ENCODE results near the gene MOB1A.
"Not testable (repeated sequence)": the region's sequence is repeated elsewhere in the genome, so short reads cannot be mapped to it uniquely, and the experiment has no call there.

MOB1A gene

DNA sequence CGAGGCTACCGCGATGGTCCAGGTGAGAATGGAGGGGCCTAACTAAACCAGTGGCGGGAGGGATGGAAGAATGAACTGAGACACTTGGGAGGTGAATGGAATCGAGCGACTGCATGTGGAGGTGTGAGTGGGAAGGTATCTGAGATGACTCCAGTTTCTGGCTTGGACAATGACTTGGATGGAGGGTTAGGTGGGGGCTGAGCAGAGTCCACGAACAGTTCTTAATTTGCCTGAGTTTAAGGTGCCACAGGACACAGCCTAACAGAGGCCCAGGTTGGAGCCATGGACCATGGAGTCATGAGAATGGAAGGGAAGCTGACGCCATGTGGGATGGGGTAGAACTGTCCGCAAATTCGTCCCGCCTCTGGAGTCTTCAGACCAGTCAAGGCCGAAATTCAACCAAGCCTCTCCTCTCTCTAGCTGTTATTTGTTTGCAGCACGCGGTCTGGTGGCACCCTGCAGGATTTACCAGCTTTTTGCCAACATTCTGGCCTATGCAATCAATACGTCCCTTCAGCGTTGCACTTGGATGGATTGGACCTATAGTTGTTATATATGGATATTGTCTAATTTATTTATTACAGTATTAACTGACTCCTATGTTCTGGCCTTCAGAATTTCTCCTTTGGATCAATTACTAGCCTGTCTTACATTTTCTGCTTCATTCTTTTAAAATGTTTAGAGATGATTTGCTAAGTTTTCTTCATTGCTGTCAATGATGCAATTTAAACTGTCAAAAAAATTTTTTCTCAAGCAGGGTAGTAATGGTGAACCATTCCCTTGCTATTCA, 30.0 kb downstream of the MOB1A start:
- no peak for DNase-seq (ENCODE audit: low read depth, low spot score)

DNA sequence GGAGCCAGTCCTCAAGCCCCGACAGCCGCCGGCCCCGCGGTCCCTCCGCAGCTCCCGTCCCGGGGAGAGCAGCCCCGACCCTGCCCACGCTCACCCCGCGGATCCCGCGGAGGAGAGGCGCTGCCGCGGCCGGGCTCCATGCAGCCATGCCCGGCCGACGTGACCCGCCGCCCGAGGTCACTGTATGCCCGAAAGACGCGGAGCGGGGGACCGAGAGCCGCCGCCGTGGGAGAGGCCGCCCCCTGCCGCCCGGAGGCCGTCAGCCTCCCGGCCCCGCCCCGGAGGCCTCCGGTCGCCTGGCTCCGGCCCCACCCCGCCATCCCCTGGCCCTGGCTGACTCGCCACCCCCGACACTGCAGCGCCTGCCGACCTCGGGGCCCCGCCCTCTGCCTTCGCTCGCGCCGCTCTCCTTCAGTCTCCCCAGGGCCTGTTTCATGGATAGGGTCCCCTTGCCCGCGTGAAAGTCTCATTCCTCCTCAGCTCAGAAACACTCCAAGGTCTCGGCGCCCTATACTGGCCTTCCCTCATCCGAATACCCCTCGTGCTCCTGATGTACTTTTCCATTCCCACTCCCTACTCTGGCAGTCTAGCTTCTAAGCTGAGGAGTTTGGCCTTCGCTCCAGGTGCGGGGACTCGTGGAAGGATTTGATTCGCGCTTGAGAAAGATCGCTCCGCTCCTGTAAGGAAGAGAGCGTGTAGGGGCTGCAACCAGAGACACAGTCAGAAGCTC, 30.8 kb downstream of the MOB1A start, which contains the start of gene BOLA3:
Gene BOLA3, minus strand, starts transcription at position 186 of the 730 bp plus-strand sequence. Its CDS starts 38 bp downstream, at position 148.
- no peak for DNase-seq (ENCODE audit: low read depth, low spot score)

DNA sequence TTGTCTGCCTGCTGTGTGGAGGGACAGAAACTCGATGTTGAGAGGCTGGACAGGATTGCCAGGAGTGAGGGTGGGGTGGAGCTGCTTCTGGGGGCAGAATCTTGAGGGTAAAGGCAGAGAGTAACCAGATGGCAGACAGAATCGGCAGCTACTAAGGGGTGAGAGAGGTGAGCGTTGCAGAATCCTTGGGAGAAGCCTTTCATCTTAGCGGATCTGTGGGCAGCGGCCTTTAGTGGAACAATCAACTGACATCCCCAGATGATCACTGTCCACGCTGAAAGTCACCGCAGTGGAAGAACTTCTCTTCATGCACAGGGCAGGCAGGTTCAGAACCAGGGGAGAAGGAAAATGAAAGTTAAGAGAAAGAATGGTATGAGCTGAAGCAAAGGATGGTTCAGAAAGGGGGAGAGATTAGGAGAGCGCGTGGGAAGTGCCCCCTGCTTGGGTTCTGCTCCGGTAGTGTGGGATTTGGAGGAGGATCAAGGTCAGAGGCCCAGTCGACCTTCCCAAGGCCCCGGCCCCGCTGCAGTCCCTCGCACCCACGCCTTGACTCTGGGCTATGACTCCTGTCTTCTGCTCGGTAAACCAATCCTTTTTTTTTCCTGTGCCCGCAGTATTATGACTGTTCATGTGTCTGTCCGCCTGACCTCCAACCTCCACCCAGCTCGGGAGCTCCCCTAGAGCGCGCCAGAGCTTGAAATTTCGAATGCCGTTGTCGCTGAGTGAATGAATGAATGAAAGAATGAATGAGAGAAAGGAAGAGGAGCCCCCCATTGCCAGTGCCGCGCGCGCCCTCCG, 31.6 kb downstream of the MOB1A start:
- DNase-seq (ENCODE audit: low read depth, low spot score), result no peak

DNA sequence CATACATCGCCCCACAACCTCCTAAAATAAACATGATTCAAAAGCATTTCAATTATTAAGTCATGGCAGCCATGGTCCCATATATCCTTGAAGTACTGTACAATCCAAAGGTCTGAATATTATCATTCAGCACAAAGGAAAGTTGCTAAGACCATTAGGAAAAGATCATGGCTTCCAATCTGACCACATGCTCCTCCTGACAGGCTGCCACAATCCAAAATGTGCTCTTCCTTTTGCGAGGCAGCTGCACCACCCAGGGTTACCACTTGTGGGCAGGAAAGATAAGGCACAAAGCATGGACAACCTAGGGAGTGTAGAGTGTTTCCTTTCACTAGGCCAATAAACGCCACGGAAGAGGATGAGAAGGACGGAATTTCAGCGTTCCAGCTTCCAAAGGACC, 36.3 kb downstream of the MOB1A start:
- no peak for DNase-seq (ENCODE audit: low read depth, low spot score)

DNA sequence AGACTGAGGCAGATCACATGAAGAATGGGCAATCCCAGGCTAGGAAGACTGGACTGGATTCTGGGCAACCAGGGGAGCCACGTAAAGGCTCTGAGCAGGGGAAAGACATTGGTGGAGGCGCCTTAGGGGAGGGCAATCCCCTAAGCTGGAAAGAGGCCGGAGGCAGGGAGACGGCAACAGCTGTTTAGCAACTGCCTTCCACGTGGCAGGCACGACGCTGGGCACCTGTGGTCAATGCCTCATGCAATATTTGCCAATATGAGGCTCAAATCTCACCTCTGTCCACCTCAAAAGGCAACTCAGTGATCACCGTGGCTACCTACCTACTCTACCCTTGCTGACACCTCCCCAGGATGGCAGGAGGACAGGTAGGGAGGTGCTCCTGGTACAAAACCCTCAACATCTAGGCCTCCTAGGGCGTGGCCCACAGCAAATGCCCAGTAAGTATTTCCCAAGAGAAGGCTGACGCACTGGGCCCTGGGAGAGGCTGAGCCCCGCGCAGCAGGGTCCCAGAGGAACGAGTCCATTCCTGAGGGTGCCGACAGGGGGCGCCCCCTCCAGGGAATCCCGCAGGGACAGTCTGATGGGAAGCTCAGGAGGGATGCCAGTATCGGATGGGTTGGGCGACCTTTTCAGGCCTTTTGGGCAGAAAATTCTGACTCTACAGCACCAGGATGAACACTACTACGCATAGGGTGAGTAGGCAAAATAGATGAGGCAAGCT, 39.9 kb downstream of the MOB1A start:
- DNase-seq (ENCODE audit: low read depth, low spot score), result no peak

DNA sequence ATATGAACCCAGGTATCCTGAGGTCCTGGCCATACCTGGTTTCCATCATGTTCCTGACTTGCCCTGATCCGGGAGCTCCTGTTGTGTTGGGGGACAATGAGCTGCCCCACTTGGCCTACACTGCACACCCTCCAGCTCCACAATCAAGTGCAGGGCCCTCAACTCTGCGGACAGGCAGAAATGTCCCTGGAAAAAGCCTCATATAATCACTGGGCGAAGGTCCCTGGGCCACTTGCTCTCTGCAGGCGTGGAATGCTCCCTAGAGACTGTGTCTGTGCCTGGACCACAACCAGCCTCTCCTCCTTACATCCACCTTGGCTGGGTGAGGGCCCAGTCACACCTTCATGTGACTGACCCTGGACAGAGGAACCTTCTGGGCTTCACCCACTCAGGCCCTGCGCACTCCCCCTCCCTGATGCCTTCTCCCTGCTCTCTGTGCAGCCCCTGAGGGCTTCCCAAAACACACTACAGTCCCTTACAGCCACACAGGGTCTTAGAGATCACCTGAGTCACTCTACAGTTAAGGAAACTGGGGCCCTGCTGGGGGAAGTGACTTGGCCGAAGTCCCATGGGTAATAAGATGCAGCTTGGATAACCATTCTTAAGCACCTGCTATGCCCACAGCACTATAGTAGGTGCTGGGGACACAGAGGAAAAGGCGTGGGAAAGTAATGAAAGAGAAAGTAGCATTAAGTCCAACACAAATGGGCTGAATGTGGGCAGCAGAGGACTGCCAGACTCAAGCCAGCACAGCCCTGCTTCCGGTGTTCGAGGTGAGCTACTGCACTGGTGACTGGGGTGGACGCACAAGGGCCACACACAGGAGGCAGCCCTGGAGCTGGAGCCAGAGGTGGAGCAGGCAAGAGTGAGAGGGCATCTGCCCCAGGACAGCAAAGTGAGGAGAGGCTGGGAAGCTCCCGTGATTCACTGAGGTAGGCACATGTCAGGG, 40.8 kb downstream of the MOB1A start:
- no peak for DNase-seq (ENCODE audit: low read depth, low spot score)

DNA sequence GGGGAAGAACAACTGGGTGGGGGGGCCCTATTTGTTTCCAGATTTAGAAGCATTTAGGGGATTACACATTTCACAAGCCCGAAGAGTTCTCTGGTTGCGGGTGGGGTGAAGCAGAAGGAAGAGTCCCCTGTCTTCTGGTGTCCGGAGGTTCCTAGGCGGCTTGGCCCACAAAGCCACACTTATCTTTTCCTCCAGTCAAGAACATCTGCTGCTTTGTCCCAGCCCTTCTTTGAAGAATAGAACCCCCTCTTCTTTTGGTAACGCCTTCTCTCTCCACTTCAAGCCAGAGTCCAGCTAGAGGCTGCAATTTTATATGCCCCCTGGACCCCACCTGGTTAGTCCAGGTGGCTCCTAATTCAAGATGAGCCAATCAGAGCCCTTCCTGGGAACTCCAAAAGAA, 46.8 kb downstream of the MOB1A start:
- DNase-seq (ENCODE audit: low read depth, low spot score), result no peak

DNA sequence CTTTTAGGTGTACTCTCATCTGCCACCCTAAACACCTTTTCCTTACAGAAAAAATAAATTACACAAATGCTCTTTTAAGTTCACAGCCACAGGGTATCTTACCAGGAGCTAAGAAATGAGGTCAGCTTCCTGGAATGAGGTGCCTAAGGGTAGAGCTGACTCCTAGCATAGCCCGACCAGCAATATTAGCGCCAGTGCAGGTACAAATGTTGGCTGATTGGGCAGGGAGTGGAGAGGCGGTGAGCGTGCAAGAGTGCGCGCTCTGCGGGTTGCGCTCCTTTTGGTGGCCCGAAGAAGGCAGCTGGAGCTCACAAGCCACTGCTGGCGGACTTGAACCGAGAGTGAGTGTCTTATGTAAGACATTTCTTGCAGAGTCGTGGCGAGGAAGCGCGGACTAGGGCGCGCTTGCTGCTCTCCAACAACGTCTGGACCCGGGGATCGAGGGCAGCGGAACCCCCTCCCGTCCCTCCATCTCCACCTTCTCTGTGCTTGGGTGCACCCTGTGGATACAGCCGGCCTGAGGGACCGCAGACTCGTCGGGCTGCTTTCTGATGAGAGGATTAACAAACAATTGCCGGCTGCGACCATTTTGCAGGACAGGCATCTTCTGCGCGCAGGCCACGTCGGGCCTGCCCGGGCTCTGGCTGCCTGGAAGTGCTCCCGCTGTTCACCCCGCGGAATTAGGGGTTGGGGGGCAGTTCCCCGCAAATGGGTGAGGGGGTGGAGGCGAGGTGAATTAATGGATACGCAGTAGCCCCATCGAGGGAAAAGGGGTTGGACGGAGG, 48.3 kb downstream of the MOB1A start:
- no peak for DNase-seq (ENCODE audit: low read depth, low spot score)

DNA sequence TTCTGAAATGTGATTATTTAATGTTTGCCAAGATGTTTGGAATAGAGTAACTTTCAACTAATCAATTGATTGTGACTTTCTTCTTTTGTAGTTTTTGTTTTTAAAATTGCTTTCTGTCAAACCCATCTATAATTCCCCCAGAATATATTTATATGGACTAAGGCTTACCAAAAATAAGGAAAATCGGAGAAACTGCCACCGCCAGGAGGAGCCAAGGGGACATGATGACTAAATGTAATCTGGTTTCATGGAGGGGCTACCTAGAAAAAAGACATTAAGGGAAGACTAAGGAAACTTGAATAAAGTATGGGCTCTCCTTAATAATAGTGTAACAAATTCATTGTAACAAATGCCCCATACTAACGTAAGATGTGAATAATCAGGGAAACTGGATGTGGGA, 50.5 kb downstream of the MOB1A start:
- DNase-seq (ENCODE audit: low read depth, low spot score), result no peak

DNA sequence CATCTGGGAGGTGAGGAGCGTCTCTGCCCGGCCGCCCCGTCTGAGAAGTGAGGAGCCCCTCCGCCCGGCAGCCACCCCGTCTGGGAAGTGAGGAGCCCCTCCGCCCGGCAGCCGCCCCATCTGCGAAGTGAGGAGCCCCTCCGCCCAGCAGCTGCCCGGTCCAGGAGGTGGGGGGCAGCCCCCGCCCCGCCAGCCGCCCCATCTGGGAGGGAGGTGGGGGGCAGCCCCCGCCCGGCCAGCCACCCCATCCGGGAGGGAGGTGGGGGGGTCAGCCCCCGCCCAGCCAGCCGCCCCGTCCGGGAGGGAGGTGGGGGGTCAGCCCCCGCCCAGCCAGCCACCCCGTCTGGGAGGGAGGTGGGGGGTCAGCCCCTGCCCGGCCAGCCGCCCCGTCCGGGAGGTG, 54.7 kb downstream of the MOB1A start:
- DNase-seq (ENCODE audit: low read depth, low spot score), result not testable (repeated sequence)

DNA sequence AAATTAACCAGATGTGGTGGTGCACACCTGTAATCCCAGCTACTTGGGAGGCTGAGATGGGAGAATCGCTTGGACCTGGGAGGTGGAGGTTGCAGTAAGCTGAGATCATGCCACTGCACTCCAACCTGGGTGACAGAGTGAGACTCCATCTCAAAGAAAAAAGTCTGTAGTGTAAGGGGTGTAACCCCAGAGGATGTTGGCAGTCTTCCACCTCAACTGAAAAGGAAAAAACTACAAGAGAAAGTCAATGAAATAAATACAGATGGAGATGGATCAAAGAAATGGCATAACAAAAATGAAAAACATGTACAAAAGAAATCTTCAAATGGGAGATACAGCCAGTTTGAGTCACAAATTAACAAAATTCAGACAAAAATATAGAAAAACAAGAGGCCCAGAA, 56.8 kb downstream of the MOB1A start:
- DNase-seq (ENCODE audit: low read depth, low spot score), result not testable (repeated sequence)

DNA sequence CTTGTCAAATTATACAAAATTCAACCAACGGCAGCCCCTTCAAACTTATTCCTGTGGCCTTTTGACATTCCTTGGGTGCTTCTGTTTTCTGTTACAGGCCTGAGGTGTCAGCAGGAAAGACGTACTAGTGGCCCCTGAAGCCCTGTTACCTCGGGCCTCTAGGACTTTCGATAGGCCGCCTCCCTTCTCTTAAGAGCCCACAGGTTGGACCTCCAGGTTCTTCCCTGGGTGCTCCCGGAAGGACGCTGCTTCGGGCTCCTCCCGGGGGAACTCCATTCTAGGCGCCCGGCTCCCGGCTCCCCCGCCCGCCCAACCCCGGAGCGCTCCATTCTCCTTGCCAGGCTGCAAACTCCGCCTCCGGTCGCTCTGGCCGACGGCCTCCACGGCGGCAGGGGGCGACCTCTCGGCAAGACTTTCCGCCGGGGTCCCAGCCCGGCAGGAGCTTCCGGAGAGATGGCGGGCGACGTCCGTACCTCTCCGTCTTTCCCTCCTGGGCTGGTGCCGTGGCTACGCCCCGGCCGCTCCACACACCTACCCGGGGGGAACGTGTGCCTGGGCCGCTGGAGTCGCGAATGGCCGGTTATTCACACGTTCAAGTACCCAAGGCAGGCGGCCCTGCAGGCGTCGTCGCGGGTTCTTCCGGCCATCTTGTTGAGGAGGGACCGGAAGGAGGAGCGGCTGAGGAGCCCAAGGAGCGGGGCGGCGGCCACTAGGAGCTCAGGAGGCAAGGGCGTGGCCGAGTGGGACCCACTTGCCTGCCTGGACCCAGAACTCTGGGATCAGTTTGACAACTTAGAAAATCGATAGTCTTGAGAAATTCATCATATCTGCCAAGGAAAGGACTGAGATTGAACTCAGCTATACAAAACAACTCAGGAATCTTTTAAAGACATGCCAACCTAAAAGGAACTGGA, 58.5 kb downstream of the MOB1A start:
- peak; percentile 61 for DNase-seq (ENCODE audit: low read depth, low spot score)

DNA sequence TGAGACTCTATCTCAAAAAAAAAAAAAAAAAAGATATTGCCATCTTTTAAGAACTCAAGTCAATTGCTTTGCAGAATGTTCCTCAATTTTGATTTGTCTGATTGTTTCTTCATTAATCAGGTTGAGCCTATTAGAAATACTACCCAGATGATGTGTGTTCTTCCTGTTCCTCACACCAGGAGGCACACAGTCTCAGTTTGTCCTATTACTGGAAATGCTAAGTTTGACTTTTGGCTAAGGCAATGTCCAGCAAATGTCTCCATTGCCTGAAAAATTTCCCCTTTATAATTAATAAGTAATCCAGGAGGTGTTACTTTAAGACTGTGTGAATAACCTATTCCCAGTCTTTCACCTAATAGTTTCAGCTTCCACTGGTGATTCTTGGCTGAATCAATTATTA, 59.3 kb downstream of the MOB1A start:
- no peak for DNase-seq (ENCODE audit: low read depth, low spot score)

DNA sequence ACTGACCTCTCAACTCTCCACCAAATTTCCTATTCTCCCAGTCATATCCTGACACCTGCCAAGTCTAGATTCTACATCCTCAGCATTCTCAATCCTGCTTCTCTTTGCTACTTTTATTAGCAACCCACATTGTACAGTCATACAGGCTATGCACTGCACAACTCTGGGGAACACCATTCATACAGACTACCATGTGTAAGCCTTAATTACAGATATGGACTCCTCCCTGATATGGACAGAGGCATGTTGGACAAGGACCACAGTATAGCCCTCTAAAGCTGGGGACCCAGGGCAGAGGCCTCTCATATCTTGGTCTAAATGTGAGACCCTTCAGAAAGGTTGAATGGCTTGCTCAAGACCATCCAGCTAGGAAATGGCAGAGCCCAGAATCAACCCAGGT, 67.3 kb downstream of the MOB1A start:
- no peak for DNase-seq (ENCODE audit: low read depth, low spot score)

DNA sequence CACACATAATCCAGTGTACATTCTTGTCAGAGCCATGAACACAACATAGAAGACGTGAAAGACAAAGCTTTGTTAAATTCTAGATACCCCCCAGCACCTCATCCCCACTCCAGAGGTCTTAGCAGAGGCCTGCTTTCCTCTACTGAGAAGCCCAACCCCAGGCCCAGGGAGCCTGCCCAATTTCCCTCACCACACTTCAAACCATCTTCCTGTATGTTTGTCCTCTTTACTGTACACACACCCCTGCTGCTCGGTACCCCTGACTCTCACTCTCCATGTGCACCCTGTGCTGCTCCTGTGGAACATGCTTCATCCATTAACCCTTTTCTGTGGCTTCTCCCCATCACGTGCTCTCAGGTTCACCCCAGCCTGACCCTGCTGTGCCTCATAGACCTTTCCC, 68.1 kb downstream of the MOB1A start:
- DNase-seq (ENCODE audit: low read depth, low spot score), result no peak

DNA sequence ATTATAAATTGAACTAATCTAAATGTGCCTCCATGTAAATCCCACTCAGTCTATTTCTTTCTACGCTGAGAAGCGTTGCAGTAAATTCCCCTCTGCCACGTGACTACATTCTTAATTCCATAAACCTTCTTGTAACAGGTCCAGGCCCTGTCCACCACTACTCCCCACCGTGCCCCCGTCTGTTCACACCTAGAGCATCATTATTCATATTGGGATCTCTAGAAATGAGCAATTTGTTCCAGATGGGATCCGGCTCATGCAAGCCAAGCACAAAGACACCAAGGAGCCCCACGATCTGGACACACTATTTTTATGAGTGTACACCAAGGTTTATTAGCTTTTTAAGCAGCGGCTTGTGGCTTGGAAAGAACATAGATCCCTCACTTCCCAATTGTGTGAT, 69.1 kb downstream of the MOB1A start:
- no peak for DNase-seq (ENCODE audit: low read depth, low spot score)

DNA sequence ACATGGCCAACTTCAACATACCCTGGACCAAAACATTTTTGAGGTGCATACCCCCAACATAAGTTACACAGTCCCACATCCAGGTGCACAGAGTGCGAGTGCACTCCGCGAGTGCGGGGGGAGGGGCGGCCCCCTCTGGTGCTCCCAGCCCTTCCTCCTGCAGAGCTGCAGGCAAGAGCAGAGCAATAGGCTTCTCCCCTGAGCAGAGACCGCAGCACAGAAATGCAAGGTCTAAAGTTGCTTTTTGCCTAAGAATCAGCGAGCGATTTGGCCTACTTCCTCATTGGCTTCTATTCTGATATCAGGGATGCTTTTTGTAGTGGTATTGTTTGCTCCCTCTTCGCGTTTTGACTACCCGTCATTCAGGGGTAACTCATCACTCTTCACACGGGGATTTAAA, 71.6 kb downstream of the MOB1A start:
- no peak for DNase-seq (ENCODE audit: low read depth, low spot score)

DNA sequence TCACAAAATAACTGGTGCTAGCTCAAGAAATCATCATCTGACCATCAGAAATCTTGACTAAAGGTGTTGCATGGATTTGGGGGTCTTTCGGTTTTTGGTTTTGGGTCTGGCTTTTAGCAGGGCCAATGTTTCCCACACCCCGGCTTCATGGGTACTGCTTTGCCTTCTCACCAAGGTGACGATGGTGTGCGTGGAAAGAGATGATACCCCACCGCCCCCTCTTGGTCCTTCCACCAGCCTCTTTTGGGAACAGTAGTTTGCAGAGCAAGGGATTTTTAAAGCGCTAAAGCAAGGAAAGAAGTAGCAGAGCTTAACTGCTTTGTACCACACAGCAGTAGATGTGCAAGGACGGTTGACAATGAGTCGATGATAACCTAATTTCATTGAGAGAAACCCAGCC, 73.3 kb downstream of the MOB1A start:
- DNase-seq (ENCODE audit: low read depth, low spot score), result no peak

DNA sequence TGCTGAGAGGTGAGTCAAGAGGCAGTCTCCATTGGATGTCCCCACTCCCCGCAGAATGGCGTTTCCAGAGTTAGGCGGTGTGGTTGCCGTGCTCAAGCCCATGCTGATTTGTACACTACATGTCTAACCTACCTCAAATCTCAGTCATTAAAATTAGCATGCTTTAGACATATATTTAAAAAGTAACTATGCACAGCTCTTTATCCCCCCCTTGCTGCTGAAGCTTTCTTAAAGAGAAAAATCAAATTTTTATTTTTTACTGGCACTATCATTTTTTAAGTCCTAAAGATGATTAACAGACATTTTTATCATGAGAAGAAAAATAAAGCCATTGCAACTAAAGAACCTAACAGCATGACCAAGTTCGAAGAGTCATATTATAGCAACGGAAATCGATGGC, 73.8 kb downstream of the MOB1A start:
- DNase-seq (ENCODE audit: low read depth, low spot score), result no peak

All from iPS DF 19.7 (cell line).